ENCODE measurements around the gene FRMD8.
A peak's percentile ranks its signal among the peaks of the same experiment; 100 is the strongest.

Gene FRMD8

GRCh38 chr11:65414776-65415498 is 28.5 kb downstream of the FRMD8 start:
- no peak for DNase-seq (ENCODE audit: low read depth)

DNA sequence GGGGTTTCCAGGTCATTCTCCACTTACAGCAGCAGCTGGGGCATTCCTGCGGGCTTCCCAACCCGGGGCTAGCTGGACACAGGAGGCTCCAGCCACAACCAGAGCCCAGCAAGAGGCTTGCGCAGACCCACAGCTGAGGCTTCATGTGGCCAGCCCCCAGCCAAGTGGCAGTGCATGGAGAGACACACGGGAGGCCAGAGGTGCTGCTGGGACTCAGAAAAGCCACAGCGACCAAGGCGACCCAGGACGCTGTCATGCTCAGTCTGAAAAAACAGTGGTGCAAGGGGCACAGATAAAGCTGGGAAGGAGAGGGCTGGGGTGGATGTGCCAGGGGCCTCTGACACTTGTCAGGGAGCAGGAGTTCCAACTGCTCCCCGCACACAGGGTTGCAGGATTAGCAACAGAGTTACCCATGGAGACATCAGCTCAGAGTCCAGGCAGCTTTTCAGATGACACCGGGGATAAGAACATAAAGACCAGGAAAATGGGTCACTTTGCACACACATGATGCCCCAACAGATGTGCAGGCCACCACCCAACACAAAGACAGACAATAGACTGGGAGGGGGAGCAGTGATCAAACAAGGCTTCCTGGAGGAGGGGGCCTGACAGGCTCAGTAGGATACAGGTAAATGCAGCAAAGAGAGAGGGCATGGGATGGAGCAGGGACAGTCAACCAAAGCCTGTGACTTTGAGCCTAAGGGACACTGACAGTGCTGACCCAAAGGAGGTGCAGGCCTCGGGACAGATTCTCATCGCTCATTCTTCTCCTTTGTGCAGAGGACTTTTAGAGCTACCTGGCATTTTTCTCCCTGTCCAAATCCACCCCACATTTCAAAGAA is 29.3 kb downstream of the FRMD8 start:
- no peak for DNase-seq (ENCODE audit: low read depth)

DNA sequence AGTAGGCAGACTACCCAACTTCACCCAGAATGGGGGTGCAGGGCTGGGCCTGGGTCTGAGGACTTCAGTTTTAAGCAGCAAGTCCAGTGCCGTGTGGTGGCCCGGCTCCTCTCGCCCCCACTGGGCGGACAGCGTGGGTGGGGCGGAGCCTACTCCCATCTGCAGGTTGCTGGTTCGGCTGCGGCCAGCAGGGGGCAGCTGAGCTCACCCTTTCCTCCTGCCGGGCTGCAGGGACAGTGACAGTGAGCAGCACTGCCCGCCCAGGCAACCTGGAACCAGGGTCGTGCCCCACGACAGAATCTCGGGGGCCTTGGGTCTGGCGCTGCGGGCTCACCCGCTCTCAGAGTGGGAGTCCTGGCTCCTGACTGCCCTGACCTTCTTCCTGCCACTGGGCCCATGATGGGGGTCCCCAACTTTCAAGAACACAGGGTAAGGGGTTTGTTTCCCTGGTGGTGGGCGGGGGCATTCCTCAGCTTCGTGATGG is 29.9 kb downstream of the FRMD8 start:
- DNase-seq (ENCODE audit: low read depth): peak; percentile 85

DNA sequence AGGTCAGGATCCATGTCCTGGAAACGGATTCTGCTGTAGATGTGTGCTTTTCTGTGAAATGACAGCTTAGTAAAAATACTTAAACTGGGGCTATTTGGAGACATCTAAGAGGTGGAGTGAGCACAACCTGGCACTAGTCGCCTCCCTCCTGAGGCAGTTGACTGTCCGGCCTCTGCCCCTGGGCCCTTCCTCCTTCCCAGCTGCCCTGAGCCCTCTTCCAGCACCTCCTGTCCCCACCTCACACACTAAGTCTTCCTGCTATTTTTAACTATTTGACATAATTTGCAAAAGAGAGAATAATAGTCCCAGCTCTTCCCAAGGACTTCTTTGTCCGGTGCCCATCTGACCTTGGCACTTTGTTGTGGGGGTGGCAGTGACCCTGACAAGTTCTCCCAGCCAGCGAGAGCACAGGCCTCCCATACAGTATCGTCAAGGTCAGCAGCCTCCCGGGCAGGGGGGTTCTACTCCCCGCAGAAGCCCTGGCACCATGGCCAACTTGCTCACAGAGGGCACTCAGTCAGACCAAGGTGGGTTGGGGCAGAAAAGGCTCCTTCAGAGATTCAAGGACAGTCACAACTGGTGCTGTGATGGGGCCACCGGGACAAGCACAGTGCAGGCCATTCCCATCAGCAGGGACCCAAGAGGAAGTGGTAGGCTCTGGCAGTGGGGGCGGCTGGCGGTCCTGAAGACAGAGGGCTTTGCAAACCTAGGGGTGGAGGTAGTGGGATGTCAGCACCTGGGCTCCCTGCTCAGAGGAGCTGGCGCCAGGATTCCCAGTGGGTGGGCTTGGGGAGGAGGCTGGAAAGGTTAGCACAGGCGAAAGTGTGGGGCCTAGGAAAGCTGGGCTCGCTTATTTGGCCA is 30.6 kb downstream of the FRMD8 start:
- no peak for DNase-seq (ENCODE audit: low read depth)

- no peak for DNase-seq (ENCODE audit: low read depth)
Observed at GRCh38 chr11:65417702-65418430, 31.4 kb downstream of the FRMD8 start.

DNA sequence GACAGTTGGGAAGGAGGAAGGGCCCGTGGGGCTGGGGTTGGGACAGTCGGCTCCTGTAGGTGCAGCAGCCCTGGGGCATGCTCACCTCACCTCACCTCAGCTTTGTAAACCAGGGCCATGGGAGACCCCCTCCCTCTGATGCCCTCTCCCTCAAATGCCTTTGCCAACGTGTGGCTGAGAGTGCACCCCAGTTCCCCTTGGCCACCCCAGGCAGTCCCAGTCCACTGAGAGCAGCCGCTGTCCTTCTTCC is 31.9 kb downstream of the FRMD8 start:
- DNase-seq (ENCODE audit: low read depth): no peak

DNA sequence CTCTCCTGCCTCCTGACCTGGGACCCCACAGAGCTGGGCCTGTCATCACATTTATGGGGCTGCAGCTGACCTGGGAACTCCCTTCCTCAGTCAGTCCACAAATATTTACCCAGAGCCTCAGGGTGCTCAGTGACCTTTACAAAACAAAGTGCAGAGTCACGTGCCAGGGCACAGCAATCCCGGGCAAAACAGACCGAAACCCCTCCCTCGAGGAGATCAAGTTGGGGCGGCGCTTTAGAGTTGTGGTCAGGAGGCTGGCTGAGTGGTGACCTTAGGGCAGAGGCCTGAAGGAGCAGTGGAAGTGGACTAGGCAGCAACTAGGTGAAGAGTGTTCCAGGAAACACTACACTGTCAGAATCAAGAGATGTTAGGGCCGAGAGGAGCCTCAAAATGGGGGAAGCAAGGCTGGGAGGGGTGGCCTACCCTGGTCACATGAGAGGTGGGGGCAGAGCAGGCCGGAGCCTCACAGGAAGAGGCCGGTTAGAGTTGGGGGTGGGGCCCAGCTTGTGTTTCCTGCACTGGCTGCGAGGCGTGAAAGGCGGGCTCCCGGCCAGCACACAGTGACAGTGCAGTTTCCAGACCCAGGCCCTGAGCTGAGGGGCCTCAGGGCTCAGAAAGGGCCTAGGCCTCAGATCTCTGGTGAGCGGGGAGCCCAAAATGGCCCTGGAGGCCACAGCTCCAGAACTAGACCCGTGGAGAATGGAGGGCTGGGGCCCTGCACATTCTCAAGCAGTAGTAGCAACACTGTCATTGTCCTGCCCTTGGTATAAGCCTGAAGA is 32.4 kb downstream of the FRMD8 start:
- DNase-seq (ENCODE audit: low read depth): peak; percentile 56

- no peak for DNase-seq (ENCODE audit: low read depth)
Observed at GRCh38 chr11:65419460-65419771, 33.0 kb downstream of the FRMD8 start.

GRCh38 chr11:65419772-65420481 is 33.5 kb downstream of the FRMD8 start:
- DNase-seq (ENCODE audit: low read depth): no peak

- no peak for DNase-seq (ENCODE audit: low read depth)
Observed at GRCh38 chr11:65420506-65420905, 34.1 kb downstream of the FRMD8 start.

DNA sequence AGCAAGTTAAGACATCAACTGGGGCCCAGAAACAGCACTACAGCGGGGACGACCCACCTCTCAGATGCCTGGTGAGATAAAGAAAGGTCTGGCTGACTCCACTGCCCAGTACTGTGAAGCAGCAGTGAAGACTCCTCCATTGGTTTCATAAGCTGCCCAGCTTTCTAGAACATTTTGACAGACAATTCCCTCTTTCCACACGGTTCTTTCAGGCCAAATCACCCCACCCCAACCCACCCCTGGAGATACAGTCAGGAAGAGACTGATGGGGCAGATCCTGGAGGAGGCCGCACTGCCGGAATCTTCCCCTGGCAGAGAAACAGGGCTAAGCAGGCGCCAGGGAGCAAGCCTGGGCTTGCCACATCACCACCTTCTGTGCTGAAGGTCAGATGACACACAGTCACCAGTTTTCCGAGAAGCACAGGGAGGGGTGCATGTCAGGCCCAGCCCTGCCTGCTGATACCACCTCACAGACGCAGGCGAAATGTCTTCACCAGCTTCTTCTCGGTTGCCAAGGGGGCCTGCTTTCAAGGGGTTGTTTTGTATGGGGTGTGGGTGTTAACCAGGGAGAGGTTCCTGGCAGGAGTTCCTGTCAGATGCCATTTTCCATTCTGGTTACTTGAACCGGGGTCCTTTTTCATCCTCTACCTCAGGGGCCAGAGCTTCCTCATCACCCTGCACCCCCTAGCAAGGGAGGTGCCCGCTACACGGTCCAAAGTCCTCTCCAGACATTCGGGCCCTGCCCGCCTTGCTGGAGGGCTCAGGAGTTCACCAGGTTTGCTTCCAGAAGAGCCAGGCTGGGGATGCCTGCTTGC is 34.7 kb downstream of the FRMD8 start:
- DNase-seq (ENCODE audit: low read depth): peak; percentile 77

DNA sequence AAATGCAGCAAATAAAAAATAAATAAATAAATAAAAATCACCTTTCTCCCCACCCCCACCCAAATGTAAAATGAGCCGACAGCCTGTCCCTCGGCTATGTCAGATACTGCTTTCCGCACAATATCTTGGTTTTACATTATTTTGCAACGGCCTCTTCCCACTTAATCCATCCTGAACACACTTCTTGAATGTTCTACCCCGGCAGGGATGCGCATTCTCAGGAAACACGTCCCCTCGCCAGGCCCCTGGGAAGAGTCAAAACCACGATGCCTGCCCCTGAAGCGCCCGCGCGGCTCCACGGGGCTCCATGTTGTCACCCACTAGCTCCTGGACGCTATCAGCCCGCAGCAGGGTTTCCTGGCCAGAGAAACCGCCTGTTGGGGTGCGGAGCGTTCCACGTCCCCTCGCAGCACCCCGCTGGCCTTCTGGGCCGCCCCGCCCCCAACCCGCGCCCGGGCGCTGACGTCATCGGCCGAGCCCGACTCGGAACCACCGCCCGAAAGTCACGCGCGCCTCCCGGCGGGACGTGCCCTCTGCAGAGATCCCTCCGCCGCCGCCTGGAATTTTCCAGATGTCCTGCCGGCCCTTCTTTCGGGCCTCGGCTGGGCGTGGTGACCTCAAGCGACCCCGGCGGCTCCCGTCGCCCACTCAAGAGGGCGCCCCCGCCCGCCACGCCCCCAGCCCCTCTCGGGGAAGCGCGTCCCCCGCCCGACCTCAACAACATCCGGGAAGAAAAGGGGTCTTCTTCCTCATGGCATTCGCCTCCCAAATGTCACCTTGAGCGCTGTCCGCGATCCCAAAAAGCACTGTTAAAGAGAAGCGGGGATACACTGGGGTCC is 35.6 kb downstream of the FRMD8 start:
- peak; percentile 84 for DNase-seq (ENCODE audit: low read depth)

DNA sequence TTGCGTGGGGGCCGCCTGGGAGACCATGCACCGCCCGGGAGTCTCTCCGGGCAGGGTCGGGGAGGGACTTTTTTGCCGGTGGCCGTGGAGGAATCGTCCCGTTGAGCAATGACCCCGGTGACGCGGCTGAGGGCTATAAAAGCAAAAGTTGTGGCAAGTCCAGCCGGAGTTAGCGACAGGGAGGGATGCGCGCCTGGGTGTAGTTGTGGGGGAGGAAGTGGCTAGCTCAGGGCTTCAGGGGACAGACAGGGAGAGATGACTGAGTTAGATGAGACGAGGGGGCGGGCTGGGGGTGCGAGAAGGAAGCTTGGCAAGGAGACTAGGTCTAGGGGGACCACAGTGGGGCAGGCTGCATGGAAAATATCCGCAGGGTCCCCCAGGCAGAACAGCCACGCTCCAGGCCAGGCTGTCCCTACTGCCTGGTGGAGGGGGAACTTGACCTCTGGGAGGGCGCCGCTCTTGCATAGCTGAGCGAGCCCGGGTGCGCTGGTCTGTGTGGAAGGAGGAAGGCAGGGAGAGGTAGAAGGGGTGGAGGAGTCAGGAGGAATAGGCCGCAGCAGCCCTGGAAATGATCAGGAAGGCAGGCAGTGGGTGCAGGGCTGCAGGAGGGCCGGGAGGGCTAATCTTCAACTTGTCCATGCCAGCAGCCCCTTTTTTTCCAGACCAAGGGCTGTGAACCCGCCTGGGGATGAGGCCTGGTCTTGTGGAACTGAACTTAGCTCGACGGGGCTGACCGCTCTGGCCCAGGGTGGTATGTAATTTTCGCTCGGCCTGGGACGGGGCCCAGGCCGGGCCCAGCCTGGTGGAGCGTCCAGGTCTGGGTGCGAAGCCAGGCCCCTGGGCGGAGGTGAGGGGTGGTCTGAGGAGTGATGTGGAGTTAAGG is 36.4 kb downstream of the FRMD8 start, which contains the start of gene NEAT1:
Gene NEAT1, plus strand, starts transcription at position 166 of the 883 bp plus-strand sequence.
- DNase-seq (ENCODE audit: low read depth): peak; percentile 93

DNA sequence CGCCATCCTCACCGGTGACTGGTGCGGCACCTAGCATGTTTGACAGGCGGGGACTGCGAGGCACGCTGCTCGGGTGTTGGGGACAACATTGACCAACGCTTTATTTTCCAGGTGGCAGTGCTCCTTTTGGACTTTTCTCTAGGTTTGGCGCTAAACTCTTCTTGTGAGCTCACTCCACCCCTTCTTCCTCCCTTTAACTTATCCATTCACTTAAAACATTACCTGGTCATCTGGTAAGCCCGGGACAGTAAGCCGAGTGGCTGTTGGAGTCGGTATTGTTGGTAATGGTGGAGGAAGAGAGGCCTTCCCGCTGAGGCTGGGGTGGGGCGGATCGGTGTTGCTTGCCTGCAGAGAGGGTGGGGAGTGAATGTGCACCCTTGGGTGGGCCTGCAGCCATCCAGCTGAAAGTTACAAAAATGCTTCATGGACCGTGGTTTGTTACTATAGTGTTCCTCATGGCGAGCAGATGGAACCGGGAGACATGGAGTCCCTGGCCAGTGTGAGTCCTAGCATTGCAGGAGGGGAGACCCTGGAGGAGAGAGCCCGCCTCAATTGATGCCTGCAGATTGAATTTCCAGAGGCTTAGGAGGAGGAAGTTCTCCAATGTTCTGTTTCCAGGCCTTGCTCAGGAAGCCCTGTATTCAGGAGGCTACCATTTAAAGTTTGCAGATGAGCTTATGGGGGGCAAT is 37.2 kb downstream of the FRMD8 start:
- no peak for DNase-seq (ENCODE audit: low read depth)

- DNase-seq (ENCODE audit: low read depth): no peak
Observed at GRCh38 chr11:65424205-65425104, 38.0 kb downstream of the FRMD8 start.

Measured in stimulated activated CD8-positive, alpha-beta memory T cell treated with anti-CD3 and anti-CD28 coated beads, Interleukin-15, amount 100 ng/mL, for 1 hour (primary cell).